CD4-positive, alpha-beta T cell treated with Interleukin-4 for 1 hour (primary cell): ENCODE results near the gene CITED2.
A peak's percentile ranks its signal among the peaks of the same experiment; 100 is the strongest.
"Not testable (repeated sequence)": the region's sequence is repeated elsewhere in the genome, so short reads cannot be mapped to it uniquely, and the experiment has no call there.

ENCODE experiments used
- DNase-seq, 2 donors: peaks; one replicate each; pipeline ENCODE4 v3.0.0-alpha.2; 2020 to 2022

CITED2 gene

GRCh38 chr6:139374357-139375225, at the start of gene CITED2:
Gene CITED2 (minus strand): TSS chr6:139374648. CDS start chr6:139373944, 704 bp downstream.
- DNase-seq = peak; percentile 94 to 96

GRCh38 chr6:139423037-139423703, 48.7 kb upstream of the CITED2 start:
- DNase-seq = no peak

GRCh38 chr6:139422105-139423036, 47.9 kb upstream of the CITED2 start:
- DNase-seq = no peak

GRCh38 chr6:139418481-139419132, 44.2 kb upstream of the CITED2 start:
- DNase-seq = no peak

- DNase-seq = no peak
These were observed 41.7 kb upstream of the CITED2 start for GRCh38 chr6:139416146-139416545.

GRCh38 chr6:139415365-139415764, 40.9 kb upstream of the CITED2 start:
- no peak for DNase-seq

- DNase-seq = not testable (repeated sequence)
These were observed 37.7 kb upstream of the CITED2 start for GRCh38 chr6:139412103-139412502.

GRCh38 chr6:139409026-139409425, 34.6 kb upstream of the CITED2 start:
- DNase-seq = no peak

GRCh38 chr6:139407718-139408222, 33.3 kb upstream of the CITED2 start:
- DNase-seq = no peak

GRCh38 chr6:139406577-139407343, 32.3 kb upstream of the CITED2 start:
- DNase-seq = no peak

GRCh38 chr6:139402876-139403386, 28.5 kb upstream of the CITED2 start:
- no peak for DNase-seq

GRCh38 chr6:139398658-139399057, 24.2 kb upstream of the CITED2 start:
- no peak for DNase-seq

- no peak for DNase-seq
These were observed 21.4 kb upstream of the CITED2 start for GRCh38 chr6:139395891-139396301.

GRCh38 chr6:139395371-139395770, 20.9 kb upstream of the CITED2 start:
- DNase-seq = no peak

- DNase-seq = no peak
These were observed 19.7 kb upstream of the CITED2 start for GRCh38 chr6:139394027-139394649.

GRCh38 chr6:139392794-139393193, 18.3 kb upstream of the CITED2 start:
- no peak for DNase-seq

GRCh38 chr6:139391709-139392108, 17.3 kb upstream of the CITED2 start:
- no peak for DNase-seq

- no peak for DNase-seq
These were observed 16.0 kb upstream of the CITED2 start for GRCh38 chr6:139390447-139390846.

GRCh38 chr6:139388384-139388783, 13.9 kb upstream of the CITED2 start:
- no peak for DNase-seq

- DNase-seq = no peak
These were observed 12.0 kb upstream of the CITED2 start for GRCh38 chr6:139386404-139386803.
